Choroid plexus epithelial cell (primary cell): ENCODE data around the gene KRT20.

Source experiments
- DNase-seq: peaks from one replicate; pipeline ENCODE4 v3.0.0-alpha.2; 2010; ENCODE audit warnings: low read depth
- H3K4me3 ChIP-seq: 2 replicates; pipeline ENCODE4 v1.5.1; 2011; ENCODE audit warnings: low read depth, mild to moderate bottlenecking, control low read depth, low read length, moderate library complexity
- CTCF ChIP-seq: conservative IDR thresholded peaks from 2 replicates; pipeline ENCODE4 v1.5.1; 2011; ENCODE audit warnings: low read depth, mild to moderate bottlenecking, control low read depth, inconsistent platforms, low read length, moderate library complexity

The KRT20 gene

GRCh38 chr17:40830085-40830776 lies 54.8 kb downstream of the KRT20 start:
- TF ChIP-seq CTCF = no peak
- DNase-seq = no peak
- H3K4me3 ChIP-seq = no peak overlapping the region

GRCh38 chr17:40828454-40829044 lies 56.5 kb downstream of the KRT20 start:
- no peak overlapping the region for H3K4me3 ChIP-seq
- no peak for TF ChIP-seq CTCF
- peak; percentile 79 for DNase-seq

GRCh38 chr17:40827746-40828453 lies 57.1 kb downstream of the KRT20 start:
- peak; percentile 88 for DNase-seq
- H3K4me3 ChIP-seq = peak overlapping the region; percentile 6
- TF ChIP-seq CTCF = no peak
